OCI-LY1 (cell line): Measurements from ENCODE around the gene MYOF.

Source experiments
- EZH2 ChIP-seq: fragments of 200-600 bp; sonication (generic), shearing (Covaris generic); IDR thresholded peaks from 2 replicates; pipeline ENCODE4 v1.8.0; 2017; ENCODE audit warnings: borderline replicate concordance, mixed run types, mild to moderate bottlenecking, antibody characterized with exemption, low read length, moderate library complexity, mixed read lengths
- TF ChIP-seq, protein P1 (sequence below): fragments of 200-600 bp; sonication (generic), shearing (Covaris generic); IDR thresholded peaks from 2 replicates; pipeline ENCODE4 v1.5.1; 2017; ENCODE audit warnings: mild to moderate bottlenecking, antibody characterized with exemption, low read length, moderate library complexity, mixed read lengths

DNA sequence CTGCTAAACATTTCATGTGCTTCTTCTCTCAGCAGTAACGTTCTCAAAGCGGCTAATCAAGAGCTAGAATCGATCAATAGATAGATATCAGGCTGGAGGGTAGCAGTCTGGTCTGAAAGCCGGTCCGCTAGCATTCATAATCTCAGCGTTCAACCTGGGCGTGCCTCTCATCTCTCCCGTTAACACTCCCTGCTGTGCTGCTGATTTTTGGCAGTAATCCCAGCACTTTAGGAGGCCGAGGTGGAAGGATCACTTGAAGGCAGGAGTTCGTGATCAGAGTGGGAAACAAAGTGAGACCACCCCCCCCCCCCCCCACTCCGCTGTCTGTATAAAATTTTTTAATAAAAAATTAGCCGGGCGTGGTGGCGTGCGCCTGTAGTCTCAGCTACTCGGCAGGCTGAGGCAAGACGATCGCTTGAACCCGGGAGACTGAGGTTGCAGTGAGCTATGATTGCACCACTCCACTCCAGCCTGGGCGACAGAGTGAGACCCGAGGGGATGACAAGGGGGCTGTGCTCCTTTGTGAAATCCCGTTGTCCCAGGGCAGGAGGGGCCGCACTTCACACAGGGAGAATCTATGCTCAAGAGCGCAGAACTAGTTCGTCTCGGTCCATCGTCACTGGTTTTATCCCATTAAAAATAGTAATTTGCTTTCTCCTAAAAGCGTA is 13.7 kb upstream of the MYOF start:
- TF ChIP-seq, protein P1, sequence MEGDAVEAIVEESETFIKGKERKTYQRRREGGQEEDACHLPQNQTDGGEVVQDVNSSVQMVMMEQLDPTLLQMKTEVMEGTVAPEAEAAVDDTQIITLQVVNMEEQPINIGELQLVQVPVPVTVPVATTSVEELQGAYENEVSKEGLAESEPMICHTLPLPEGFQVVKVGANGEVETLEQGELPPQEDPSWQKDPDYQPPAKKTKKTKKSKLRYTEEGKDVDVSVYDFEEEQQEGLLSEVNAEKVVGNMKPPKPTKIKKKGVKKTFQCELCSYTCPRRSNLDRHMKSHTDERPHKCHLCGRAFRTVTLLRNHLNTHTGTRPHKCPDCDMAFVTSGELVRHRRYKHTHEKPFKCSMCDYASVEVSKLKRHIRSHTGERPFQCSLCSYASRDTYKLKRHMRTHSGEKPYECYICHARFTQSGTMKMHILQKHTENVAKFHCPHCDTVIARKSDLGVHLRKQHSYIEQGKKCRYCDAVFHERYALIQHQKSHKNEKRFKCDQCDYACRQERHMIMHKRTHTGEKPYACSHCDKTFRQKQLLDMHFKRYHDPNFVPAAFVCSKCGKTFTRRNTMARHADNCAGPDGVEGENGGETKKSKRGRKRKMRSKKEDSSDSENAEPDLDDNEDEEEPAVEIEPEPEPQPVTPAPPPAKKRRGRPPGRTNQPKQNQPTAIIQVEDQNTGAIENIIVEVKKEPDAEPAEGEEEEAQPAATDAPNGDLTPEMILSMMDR: no peak
- no peak for TF ChIP-seq EZH2
